ENCODE data around the gene MAPK8. TPM values are rescaled to one million over a fixed set of nuclear protein-coding genes. Genes with fewer than 3 reads are reported as not detected.

Gene MAPK8
- total and polyA plus RNA-seq, 9 of the 15 experiments (the other 6 are each of a cell fraction or from before 2014, with no cell fraction given): 6.4 to 159 (median 71.0) TPM

- TF ChIP-seq, protein P1, sequence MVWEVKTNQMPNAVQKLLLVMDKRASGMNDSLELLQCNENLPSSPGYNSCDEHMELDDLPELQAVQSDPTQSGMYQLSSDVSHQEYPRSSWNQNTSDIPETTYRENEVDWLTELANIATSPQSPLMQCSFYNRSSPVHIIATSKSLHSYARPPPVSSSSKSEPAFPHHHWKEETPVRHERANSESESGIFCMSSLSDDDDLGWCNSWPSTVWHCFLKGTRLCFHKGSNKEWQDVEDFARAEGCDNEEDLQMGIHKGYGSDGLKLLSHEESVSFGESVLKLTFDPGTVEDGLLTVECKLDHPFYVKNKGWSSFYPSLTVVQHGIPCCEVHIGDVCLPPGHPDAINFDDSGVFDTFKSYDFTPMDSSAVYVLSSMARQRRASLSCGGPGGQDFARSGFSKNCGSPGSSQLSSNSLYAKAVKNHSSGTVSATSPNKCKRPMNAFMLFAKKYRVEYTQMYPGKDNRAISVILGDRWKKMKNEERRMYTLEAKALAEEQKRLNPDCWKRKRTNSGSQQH (CRISPR knock-in tag; IDR thresholded peaks at IDR 0.05): no peak
- TF ChIP-seq ZHX1 (conservative IDR thresholded peaks at IDR 0.05; ENCODE audit: low read length) (no peak), CREB3 (tag; conservative IDR thresholded peaks at IDR 0.05; ENCODE audit: low read depth) (peak; percentile 76), CREB1 (IDR thresholded peaks at IDR 0.05) (no peak), CREB1 (CRISPR knock-in tag; IDR thresholded peaks at IDR 0.05) (no peak), XRCC5 (IDR thresholded peaks at IDR 0.05; ENCODE audit: low read depth, low read length) (no peak), TEAD4 (IDR thresholded peaks at IDR 0.05; ENCODE audit: low read length) (peak; percentile 76), TEAD4 (CRISPR knock-in tag; IDR thresholded peaks at IDR 0.05; ENCODE audit: borderline replicate concordance) (no peak), MTA2 (IDR thresholded peaks at IDR 0.05; ENCODE audit: low read depth) (0 out of 2 replicates have a peak, but pooled peaks have one; percentile 27), GATA2 (CRISPR knock-in tag; IDR thresholded peaks at IDR 0.05) (peak; percentile 66), ZNF583 (CRISPR knock-in tag; IDR thresholded peaks at IDR 0.05) (peak; percentile 45; the same call in 1 of the 2 replicates), ZNF592 (IDR thresholded peaks at IDR 0.05) (peak; percentile 85), CHCHD3 (CRISPR knock-in tag; IDR thresholded peaks at IDR 0.05) (no peak), CXXC5 (CRISPR knock-in tag; IDR thresholded peaks at IDR 0.05) (peak; percentile 59), CBFA2T2 (conservative IDR thresholded peaks at IDR 0.05) (peak; percentile 66), ZBTB1 (CRISPR knock-in tag; IDR thresholded peaks at IDR 0.05; ENCODE audit: borderline replicate concordance, low read depth) (no peak)
- TF ChIP-seq, protein P2, sequence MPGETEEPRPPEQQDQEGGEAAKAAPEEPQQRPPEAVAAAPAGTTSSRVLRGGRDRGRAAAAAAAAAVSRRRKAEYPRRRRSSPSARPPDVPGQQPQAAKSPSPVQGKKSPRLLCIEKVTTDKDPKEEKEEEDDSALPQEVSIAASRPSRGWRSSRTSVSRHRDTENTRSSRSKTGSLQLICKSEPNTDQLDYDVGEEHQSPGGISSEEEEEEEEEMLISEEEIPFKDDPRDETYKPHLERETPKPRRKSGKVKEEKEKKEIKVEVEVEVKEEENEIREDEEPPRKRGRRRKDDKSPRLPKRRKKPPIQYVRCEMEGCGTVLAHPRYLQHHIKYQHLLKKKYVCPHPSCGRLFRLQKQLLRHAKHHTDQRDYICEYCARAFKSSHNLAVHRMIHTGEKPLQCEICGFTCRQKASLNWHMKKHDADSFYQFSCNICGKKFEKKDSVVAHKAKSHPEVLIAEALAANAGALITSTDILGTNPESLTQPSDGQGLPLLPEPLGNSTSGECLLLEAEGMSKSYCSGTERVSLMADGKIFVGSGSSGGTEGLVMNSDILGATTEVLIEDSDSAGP (CRISPR knock-in tag; IDR thresholded peaks at IDR 0.05): no peak
Observed at GRCh38 chr10:48476279-48476982, 170.0 kb downstream of the MAPK8 start (continued).

Data from K562 (cell line).